NCI-H2171 treated with DMSO at 0.1 percent for 48 hours (cell line): ENCODE measurements around the gene CCL3.
"Not testable (repeated sequence)": the region's sequence is repeated elsewhere in the genome, so short reads cannot be mapped to it uniquely, and the experiment has no call there.

Source experiments
- DNase-seq: peaks from one replicate; lab custom pipeline; 2025; lab: John Stamatoyannopoulos, UW

Gene CCL3

GRCh38 chr17:36086791-36087190, 3.2 kb downstream of the CCL3 start:
- DNase-seq: no peak

- no peak for DNase-seq
These were observed 4.2 kb downstream of the CCL3 start for GRCh38 chr17:36085765-36086164.

DNA sequence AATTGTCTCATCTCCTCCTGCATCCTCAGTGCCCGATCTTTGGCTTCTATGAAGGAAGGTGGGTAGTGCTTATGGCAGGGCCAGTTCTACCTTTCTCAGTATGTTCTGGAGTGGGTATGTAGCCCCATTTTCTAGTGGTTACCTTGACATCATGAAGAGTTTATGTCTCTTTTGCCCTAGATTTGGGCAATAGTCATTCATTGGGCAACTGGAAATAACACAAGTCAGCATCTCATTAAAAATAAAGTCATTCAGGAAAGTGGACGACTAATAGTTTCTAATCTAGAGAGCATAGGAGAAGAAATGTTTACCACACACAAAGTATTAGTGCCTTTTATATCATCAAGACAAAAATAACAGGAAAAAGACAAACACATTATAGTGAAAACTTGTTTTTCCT, 6.3 kb downstream of the CCL3 start:
- DNase-seq: not testable (repeated sequence)

GRCh38 chr17:36082482-36083120, 7.3 kb downstream of the CCL3 start:
- DNase-seq: not testable (repeated sequence)

DNA sequence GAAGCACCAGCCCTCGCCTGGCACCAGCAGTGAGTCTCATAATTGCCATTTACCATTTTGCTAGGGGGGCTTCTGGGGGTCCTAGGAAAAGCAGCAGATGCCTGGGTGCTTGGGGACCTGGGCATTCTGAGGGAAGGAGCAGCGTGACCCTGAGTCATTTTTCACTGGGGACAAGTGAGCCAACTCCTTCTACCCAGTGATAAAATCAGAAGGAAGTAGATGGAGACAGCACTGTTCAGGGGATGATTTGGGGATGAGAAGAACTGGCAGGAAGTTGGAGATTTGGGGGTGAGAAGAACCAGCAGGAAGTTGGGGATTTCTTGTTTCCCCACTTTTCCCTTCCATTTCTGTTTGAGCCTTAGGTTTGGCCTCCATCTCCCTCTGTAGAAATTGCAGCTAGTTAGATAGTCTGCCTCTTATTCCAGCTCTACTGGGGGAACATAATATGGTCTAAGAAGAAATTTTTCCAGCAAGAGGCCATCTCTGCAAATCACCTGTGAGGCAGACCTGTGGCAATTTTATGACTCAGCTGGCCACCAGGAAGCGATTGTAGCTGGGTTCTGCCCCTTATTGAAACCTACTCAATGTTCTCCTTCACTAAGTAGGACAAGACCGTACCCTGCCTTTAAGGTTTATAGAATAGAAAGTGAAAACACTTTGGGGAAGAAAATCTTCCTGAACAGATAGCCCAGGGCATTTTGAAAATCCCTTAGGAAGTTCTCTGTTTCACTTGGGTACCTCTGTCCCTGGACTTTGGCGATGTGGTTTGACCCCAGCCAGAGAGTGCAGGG, 8.1 kb downstream of the CCL3 start:
- DNase-seq: not testable (repeated sequence)

DNA sequence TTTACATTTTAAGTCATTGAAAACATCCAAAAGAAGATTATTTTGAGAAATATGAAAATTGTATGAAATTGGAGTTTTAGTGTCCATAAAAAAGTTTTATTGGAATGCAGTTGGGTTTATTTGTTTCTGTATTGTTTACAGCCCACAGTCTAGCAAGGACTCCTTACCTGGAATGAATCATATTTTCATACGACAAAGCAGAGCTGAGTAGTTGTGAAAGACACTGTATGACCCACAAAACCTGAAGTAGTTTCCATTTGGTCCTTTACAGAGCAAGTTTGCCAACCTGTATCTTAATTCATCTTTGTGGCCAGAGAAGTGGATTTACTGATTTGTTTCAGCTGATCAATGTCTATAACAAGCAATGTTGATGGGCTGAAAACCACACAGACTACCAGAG, 15.6 kb downstream of the CCL3 start:
- no peak for DNase-seq

DNA sequence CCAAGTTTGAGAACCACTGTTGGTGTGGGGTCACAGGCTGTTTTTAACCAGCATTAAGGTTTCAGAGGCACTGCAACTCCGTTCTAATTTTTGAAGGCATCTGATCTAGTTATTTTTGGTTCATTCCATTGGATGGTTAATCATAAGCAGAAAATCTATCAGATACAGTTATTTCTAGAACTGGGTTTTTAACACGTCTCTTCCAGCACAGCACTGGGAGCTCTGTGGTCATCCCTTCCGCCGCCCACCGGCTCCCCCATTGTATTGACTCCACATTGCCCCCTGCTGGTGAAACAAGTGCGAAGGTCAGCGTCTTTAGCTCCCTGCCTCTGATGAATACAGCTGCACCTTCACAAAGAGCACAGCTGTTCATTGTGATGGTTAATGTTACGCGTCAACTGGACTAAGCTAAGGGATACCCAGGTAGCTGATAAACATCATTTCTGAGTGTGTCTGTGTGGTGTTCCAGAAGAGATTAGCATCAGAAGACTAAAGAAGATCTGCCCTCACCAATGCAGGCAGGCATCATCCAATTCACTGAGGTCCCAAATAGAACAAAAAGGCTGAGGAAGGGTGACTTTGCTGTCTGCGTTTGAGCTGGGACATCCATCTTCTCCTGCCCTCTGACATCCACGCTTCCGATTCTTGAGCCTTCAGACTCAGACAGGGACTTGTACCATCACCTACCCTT, 17.4 kb downstream of the CCL3 start:
- DNase-seq: no peak

DNA sequence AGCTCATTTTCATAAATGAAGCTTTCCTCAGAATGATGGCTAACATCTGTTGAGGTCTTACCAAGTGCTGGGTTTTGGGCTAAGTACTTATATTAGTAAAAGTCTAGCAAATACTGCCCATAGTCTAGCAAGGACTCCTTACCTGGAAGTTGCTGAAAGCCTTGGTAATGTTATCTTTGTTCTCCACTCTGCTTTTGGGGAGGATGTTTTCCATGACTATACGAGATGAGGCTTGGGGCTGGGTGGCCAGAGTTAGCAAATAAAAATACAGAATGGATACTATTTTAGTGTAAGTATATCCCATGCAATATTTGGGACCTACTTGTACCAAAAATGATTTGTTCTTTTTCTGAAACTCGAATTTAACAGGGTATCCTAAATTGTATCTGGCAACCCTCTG, 18.2 kb downstream of the CCL3 start:
- DNase-seq: no peak

DNA sequence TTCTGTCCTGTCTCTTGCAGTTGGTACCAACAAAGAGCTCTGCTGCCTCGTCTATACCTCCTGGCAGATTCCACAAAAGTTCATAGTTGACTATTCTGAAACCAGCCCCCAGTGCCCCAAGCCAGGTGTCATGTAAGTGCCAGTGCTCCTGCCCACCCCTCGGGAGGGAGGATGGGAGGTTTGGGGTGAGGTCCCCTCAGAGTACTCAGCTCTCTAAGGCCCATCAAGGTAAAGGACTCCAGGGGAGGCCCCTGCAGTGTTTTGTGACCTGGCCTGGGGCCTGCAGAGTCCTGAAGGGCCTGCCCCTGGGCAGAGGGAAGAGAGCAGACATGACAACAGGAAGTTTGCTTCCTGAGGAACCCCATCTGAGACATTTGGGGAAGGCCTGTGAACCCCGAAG, 19.5 kb downstream of the CCL3 start:
- DNase-seq: no peak

DNA sequence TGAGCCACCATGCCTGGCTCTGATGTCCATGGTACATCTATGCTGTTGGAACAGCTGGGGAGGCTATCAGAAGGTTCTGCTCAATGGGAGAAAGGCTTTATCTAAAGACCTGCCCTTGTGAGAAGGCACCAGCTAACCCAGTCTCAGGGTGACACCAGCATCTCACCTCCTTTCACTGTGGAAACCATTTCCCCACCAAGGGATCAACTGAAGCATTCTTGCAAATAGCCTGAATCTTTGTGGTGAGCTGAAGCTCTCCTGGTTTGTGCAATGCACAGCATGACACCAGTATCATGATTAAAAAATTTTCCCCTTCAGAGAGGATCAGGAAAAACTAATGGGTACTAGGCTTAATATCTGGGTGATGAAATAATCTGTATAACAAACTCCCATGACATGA, 20.8 kb downstream of the CCL3 start:
- no peak for DNase-seq

- peak; percentile 7 for DNase-seq
These were observed 21.4 kb downstream of the CCL3 start for GRCh38 chr17:36068524-36068923.

DNA sequence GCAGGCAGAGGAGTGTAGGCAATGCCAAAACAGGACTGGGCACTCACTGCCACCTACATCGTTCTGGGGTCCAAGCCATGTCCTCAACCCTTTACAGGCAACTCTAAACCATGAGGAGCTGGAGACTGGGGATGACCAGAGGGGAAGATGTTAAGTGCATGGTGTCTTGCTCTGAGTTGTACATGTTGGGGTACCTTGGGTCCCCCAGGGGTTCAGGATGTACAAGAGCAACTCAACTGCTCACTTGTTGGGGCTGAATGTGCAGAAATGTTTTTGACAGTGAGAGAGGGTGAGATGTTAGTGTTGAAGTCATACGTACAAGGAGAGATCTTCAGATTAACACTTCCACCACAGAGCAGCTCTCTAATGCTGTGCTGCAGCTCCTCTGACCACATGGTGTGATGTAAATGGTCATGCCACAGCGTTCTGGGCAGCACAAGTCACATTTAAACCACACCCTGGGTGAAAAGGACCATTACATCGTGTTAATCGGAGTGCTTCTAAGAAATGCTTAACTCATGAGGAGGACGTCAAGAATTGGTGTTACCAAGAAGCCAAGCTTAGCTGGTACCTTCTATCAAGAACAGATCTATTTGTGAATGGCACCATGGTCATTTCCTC, 23.5 kb downstream of the CCL3 start:
- DNase-seq: no peak

- no peak for DNase-seq
These were observed 26.0 kb downstream of the CCL3 start, which contains the start of gene CCL18 for GRCh38 chr17:36063786-36064541. Gene CCL18, plus strand, starts transcription at chr17:36064272. Its CDS starts 71 bp downstream, at chr17:36064343.

DNA sequence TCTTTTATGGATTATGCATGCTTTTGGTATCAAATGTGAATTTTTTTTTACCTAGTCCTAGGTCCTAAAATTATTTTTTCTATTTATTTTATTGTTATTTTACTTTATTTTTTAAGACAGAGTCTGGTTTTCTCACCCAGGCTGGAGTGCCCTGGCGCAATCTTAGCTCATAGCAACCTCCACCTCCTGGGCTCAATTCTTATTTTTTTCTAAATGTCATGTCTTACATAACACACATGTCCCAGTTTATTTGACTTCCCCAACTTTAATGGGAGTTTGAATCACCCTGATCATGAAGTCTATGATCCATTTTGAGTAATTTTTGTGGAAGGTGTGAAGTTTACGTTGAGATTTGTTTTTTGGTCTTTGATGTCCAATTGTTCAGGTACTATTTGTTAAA, 29.1 kb downstream of the CCL3 start:
- DNase-seq: no peak

- no peak for DNase-seq
These were observed 30.5 kb downstream of the CCL3 start for GRCh38 chr17:36059406-36059805.

DNA sequence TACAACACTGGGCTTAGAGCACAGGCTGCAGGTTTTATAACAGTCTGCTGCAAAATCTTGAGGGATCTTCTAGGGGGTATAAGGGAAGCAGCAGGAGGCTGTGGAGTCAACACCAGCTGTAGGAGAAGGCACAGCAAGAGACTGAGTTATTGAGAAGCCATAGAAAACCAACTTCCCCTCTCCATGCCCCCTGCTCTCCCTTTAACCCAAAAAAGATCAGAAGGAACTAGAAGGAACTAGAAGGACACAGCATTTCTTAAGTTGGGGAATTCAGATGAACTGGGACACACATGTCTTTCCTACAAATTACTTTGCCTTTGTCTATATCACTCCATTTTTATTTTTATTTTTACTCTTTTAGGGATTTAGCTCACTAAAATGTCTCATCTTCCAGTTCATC, 32.0 kb downstream of the CCL3 start:
- no peak for DNase-seq

- no peak for DNase-seq
These were observed 33.9 kb downstream of the CCL3 start for GRCh38 chr17:36055921-36056520.

GRCh38 chr17:36055171-36055570, 34.8 kb downstream of the CCL3 start:
- DNase-seq: no peak

GRCh38 chr17:36049643-36050042, 40.3 kb downstream of the CCL3 start:
- DNase-seq: no peak

DNA sequence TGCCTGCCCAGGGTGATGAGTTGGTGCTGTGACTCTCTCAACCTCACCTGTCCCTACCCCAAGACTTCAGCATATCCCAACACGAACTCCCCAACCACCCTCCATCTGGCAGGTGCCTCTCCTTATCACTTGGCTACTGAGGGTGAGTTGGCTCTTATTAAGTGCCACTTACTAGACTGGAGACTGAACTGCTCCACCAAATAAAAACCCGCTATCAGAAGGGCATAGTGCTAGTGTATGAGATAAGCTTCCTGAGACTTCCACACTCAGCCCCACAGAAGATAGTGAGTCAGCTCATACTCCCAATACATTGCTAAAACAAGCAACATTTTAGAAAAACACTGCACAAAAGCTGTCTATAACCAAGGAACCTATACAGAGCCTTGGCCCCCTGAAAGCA, 41.9 kb downstream of the CCL3 start:
- no peak for DNase-seq
